GM23338 (cell line): ENCODE data around the gene PFKP.

Experiments
- ETS1 ChIP-seq: IDR thresholded peaks from 2 replicates; pipeline ENCODE4 v1.6.1; 2016; ENCODE audit warnings: antibody characterized with exemption
- EZH2 ChIP-seq: fragments of 200-600 bp; sonication (generic); IDR thresholded peaks from one replicate; pipeline ENCODE4 v1.8.0; 2017; ENCODE audit warnings: antibody characterized with exemption, mild to moderate bottlenecking, low read depth; ENCODE audit not compliant: unreplicated experiment
- EZH2phosphoT487 ChIP-seq: fragments of 200-600 bp; sonication (generic); IDR thresholded peaks from one replicate; pipeline ENCODE4 v1.8.1; 2018; ENCODE audit warnings: antibody characterized with exemption; ENCODE audit not compliant: unreplicated experiment
- JUNB ChIP-seq: IDR thresholded peaks from one replicate; pipeline ENCODE4 v1.6.1; 2016; ENCODE audit warnings: antibody characterized with exemption; ENCODE audit not compliant: unreplicated experiment
- POLR2AphosphoS5 ChIP-seq: IDR thresholded peaks from 2 replicates; pipeline ENCODE4 v1.6.1; 2016; ENCODE audit warnings: antibody characterized with exemption, low read depth
- ZNF331 ChIP-seq: fragments of 250-450 bp; sonication (Bioruptor Pico); IDR thresholded peaks from 2 replicates; pipeline ENCODE4 v1.5.0; 2020; ENCODE audit warnings: low read depth, mild to moderate bottlenecking, moderate library complexity
- TF ChIP-seq, protein P1 (sequence below), 2 experiments: fragments of 200-600 bp in 1 of 2; sonication (generic) in 1 of 2; conservative IDR thresholded peaks; 2 replicates each; pipeline versions ENCODE4 v1.5.1 to v1.6.1; 2016 to 2017; ENCODE audit warnings: antibody characterized with exemption in 2 of 2, low read depth in 2 of 2, mild to moderate bottlenecking in 2 of 2, moderate library complexity in 1 of 2
- TF ChIP-seq, protein P2 (sequence below): IDR thresholded peaks from one replicate; pipeline ENCODE4 v1.6.1; 2018; ENCODE audit warnings: antibody characterized with exemption; ENCODE audit not compliant: unreplicated experiment

DNA sequence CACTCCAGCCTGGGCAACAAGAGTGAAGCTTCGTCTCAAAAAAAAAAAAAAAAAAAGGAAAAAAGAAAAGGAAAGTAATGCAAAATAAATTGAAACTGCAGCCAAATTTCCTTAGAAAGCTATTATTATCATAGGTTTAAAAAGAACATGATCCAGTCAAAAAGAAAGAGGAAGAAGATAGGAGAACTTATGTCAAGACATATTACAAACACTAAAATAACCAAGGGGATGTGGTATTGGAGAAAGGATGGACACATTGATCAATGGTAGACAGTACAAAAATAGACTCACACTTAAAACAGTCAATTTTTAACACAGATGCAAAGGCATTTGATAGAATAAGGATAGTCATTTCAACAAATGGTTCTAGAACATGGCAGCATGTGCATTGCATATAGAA is 27.3 kb upstream of the PFKP start:
- TF ChIP-seq, protein P1, sequence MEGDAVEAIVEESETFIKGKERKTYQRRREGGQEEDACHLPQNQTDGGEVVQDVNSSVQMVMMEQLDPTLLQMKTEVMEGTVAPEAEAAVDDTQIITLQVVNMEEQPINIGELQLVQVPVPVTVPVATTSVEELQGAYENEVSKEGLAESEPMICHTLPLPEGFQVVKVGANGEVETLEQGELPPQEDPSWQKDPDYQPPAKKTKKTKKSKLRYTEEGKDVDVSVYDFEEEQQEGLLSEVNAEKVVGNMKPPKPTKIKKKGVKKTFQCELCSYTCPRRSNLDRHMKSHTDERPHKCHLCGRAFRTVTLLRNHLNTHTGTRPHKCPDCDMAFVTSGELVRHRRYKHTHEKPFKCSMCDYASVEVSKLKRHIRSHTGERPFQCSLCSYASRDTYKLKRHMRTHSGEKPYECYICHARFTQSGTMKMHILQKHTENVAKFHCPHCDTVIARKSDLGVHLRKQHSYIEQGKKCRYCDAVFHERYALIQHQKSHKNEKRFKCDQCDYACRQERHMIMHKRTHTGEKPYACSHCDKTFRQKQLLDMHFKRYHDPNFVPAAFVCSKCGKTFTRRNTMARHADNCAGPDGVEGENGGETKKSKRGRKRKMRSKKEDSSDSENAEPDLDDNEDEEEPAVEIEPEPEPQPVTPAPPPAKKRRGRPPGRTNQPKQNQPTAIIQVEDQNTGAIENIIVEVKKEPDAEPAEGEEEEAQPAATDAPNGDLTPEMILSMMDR (conservative IDR thresholded peaks at IDR 0.05; ENCODE audit: low read depth in 2 of 2) = no peak
- TF ChIP-seq EZH2 (no peak), JUNB (no peak), POLR2AphosphoS5 (no peak), ZNF331 (CRISPR knock-in tag) (no peak), EZH2phosphoT487 (no peak), ETS1 (no peak)
- TF ChIP-seq, protein P2, sequence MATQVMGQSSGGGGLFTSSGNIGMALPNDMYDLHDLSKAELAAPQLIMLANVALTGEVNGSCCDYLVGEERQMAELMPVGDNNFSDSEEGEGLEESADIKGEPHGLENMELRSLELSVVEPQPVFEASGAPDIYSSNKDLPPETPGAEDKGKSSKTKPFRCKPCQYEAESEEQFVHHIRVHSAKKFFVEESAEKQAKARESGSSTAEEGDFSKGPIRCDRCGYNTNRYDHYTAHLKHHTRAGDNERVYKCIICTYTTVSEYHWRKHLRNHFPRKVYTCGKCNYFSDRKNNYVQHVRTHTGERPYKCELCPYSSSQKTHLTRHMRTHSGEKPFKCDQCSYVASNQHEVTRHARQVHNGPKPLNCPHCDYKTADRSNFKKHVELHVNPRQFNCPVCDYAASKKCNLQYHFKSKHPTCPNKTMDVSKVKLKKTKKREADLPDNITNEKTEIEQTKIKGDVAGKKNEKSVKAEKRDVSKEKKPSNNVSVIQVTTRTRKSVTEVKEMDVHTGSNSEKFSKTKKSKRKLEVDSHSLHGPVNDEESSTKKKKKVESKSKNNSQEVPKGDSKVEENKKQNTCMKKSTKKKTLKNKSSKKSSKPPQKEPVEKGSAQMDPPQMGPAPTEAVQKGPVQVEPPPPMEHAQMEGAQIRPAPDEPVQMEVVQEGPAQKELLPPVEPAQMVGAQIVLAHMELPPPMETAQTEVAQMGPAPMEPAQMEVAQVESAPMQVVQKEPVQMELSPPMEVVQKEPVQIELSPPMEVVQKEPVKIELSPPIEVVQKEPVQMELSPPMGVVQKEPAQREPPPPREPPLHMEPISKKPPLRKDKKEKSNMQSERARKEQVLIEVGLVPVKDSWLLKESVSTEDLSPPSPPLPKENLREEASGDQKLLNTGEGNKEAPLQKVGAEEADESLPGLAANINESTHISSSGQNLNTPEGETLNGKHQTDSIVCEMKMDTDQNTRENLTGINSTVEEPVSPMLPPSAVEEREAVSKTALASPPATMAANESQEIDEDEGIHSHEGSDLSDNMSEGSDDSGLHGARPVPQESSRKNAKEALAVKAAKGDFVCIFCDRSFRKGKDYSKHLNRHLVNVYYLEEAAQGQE = no peak
